IMR-90 (cell line): Measurements from ENCODE around the gene FAM83B. TPM values are rescaled to one million over a fixed set of nuclear protein-coding genes. Genes with fewer than 3 reads are reported as not detected.

Source experiments
- ATAC-seq: fragments of 200-7000 bp; cut with Tn5 transposase; 2 replicates; pipeline ENCODE4 v1.9.1; 2020; ENCODE audit warnings: low read depth, mild to moderate bottlenecking, moderate library complexity
- BruUV-seq: library from RNA; stranded (reverse); fragments of 400-500 nt; replicated peaks from 2 replicates; lab custom pipeline; 2021; lab: Mats Ljungman, UMichigan
- CTCF ChIA-PET: fragments of 300-600 bp; formaldehyde crosslinking; extraction: SDS; loops from one replicate; lab custom pipeline; 2021; ENCODE audit warnings: antibody characterized with exemption; lab: Yijun Ruan, JAX
- POLR2A ChIA-PET: fragments of 300-600 bp; sonication (Branson Sonifier 250); formaldehyde crosslinking; loops from one replicate; lab custom pipeline; 2022; ENCODE audit warnings: antibody characterized with exemption; ENCODE audit not compliant: unreplicated experiment; lab: Charles Lee
- DNase-seq: peaks from one replicate; pipeline ENCODE4 v3.0.0; 2013
- H2AFZ ChIP-seq: replicated peaks from 2 replicates; pipeline ENCODE3; 2013; ENCODE audit warnings: low read length, mild to moderate bottlenecking; ENCODE audit not compliant: poor library complexity
- H2AK5ac ChIP-seq: 2 replicates; pipeline ENCODE4 v1.6.1; 2013; ENCODE audit warnings: low read depth, low read length, inconsistent platforms
- H2AK9ac ChIP-seq: replicated peaks from 2 replicates; pipeline ENCODE3; 2013; ENCODE audit warnings: mild to moderate bottlenecking, low read depth, low read length, moderate library complexity; ENCODE audit not compliant: poor library complexity
- H2BK120ac ChIP-seq: 2 replicates; pipeline ENCODE4 v1.6.1; 2013; ENCODE audit warnings: low read depth, low read length, inconsistent platforms
- H2BK15ac ChIP-seq: 3 replicates; pipeline ENCODE4 v1.6.1; 2013; ENCODE audit warnings: low read depth, low read length, inconsistent platforms
- H2BK20ac ChIP-seq: 2 replicates; pipeline ENCODE4 v1.6.1; 2013; ENCODE audit warnings: low read depth, mild to moderate bottlenecking, inconsistent platforms, low read length, moderate library complexity
- H2BK5ac ChIP-seq: 2 replicates; pipeline ENCODE4 v1.6.1; 2013; ENCODE audit warnings: mild to moderate bottlenecking, low read depth, low read length, inconsistent platforms; ENCODE audit not compliant: poor library complexity, severe bottlenecking
- H3K14ac ChIP-seq: replicated peaks from 2 replicates; pipeline ENCODE4 v1.6.1; 2013; ENCODE audit warnings: low read depth, low read length, inconsistent platforms
- H3K18ac ChIP-seq: 2 replicates; pipeline ENCODE4 v1.6.1; 2013; ENCODE audit warnings: low read depth, low read length, control low read depth
- H3K23ac ChIP-seq: 2 replicates; pipeline ENCODE4 v1.6.1; 2013; ENCODE audit warnings: low read depth, low read length, inconsistent platforms
- H3K27ac ChIP-seq: 2 replicates; pipeline ENCODE4 v1.5.1; 2013; ENCODE audit warnings: mild to moderate bottlenecking, control low read depth, low read length; ENCODE audit not compliant: insufficient read depth
- H3K27me3 ChIP-seq: 2 replicates; pipeline ENCODE4 v1.6.1; 2013; ENCODE audit warnings: low read length; ENCODE audit not compliant: control insufficient read depth, insufficient read depth
- H3K36me3 ChIP-seq: 2 replicates; pipeline ENCODE4 v1.6.1; 2013; ENCODE audit warnings: low read length, mixed read lengths; ENCODE audit not compliant: control insufficient read depth, insufficient read depth
- H3K4ac ChIP-seq: 2 replicates; pipeline ENCODE4 v1.6.1; 2013; ENCODE audit warnings: low read depth, low read length, inconsistent platforms
- H3K4me1 ChIP-seq: 2 replicates; pipeline ENCODE4 v1.6.1; 2013; ENCODE audit warnings: low read length, mixed read lengths; ENCODE audit not compliant: control insufficient read depth, insufficient read depth
- H3K4me2 ChIP-seq: 2 replicates; pipeline ENCODE4 v1.6.1; 2013; ENCODE audit warnings: low read depth, mild to moderate bottlenecking, control low read depth, low read length, moderate library complexity
- H3K4me3 ChIP-seq: 2 replicates; pipeline ENCODE4 v1.5.1; 2013; ENCODE audit warnings: low read depth, mild to moderate bottlenecking, control low read depth, low read length, moderate library complexity; ENCODE audit not compliant: insufficient read depth
- H3K56ac ChIP-seq: 2 replicates; pipeline ENCODE4 v1.6.1; 2013; ENCODE audit warnings: low read length, inconsistent platforms; ENCODE audit not compliant: insufficient read depth; ENCODE audit errors: extremely low read depth
- H3K79me1 ChIP-seq, 2 experiments: 2 replicates each; pipeline ENCODE4 v1.6.1; 2013; ENCODE audit warnings: low read length in 2 of 2, inconsistent platforms in 1 of 2, low read depth in 1 of 2
- H3K9ac ChIP-seq: 2 replicates; pipeline ENCODE4 v1.6.1; 2013; ENCODE audit warnings: low read depth, low read length, control low read depth
- H3K9me1 ChIP-seq: 2 replicates; pipeline ENCODE4 v1.6.1; 2013; ENCODE audit warnings: low read length, inconsistent platforms; ENCODE audit not compliant: insufficient read depth
- H3K9me3 ChIP-seq: 2 replicates; pipeline ENCODE4 v1.6.1; 2013; ENCODE audit warnings: low read length; ENCODE audit not compliant: control insufficient read depth, insufficient read depth
- H4K20me1 ChIP-seq: 2 replicates; pipeline ENCODE4 v1.6.1; 2013; ENCODE audit warnings: low read length, inconsistent platforms; ENCODE audit not compliant: insufficient read depth
- H4K5ac ChIP-seq: 2 replicates; pipeline ENCODE4 v1.6.1; 2013; ENCODE audit warnings: mild to moderate bottlenecking, low read depth, low read length, control low read depth
- H4K8ac ChIP-seq, 2 experiments: 2 replicates each; pipeline ENCODE4 v1.6.1; 2013; ENCODE audit warnings: low read depth in 2 of 2, low read length in 2 of 2, control low read depth in 1 of 2, inconsistent platforms in 1 of 2
- H4K91ac ChIP-seq: 2 replicates; pipeline ENCODE4 v1.6.1; 2013; ENCODE audit warnings: low read depth, low read length, inconsistent platforms; ENCODE audit not compliant: insufficient read depth
- BHLHE40 ChIP-seq: fragments of 150-350 bp; IDR thresholded peaks from 2 replicates; pipeline ENCODE4 v1.6.1; 2016; ENCODE audit warnings: mild to moderate bottlenecking, low read depth, low read length
- CEBPB ChIP-seq: IDR thresholded peaks from 2 replicates; pipeline ENCODE4 v1.6.1; 2012; ENCODE audit warnings: low read depth, low read length, improper control_type of control experiment
- ELK1 ChIP-seq: fragments of 150-350 bp; IDR thresholded peaks from 2 replicates; pipeline ENCODE4 v1.6.1; 2016; ENCODE audit warnings: low read depth, mild to moderate bottlenecking, low read length, moderate library complexity, borderline replicate concordance
- MAFK ChIP-seq: IDR thresholded peaks from 2 replicates; pipeline ENCODE4 v1.6.1; 2012; ENCODE audit warnings: low read depth, low read length, improper control_type of control experiment
- NFE2L2 ChIP-seq: fragments of 150-350 bp; IDR thresholded peaks from 2 replicates; pipeline ENCODE4 v1.6.1; 2016; ENCODE audit warnings: low read depth, mild to moderate bottlenecking, low read length
- SMC3 ChIP-seq: fragments of 150-350 bp; IDR thresholded peaks from 2 replicates; pipeline ENCODE4 v1.6.1; 2016; ENCODE audit warnings: low read depth, mild to moderate bottlenecking, antibody characterized with exemption, low read length, moderate library complexity
- WGBS, 2 experiments: methylation state at CpG; one replicate each; pipeline versions ENCODE4 v1.1.5 to v1.1.7; 2013; ENCODE audit warnings: missing lambda C conversion rate in 2 of 2; ENCODE audit not compliant: insufficient read length in 1 of 2; ENCODE audit errors: extremely low coverage in 2 of 2; 5-methylcytosine and 5-hydroxymethylcytosine counted together
- dilution Hi-C: fragments of 300-500 bp; cut with HindIII; formaldehyde crosslinking; loops from one replicate; pipeline ENCODE4 v1.14.3; 2018; ENCODE audit warnings: low sequenced_read_pairs; ENCODE audit not compliant: unreplicated experiment
- in situ Hi-C: fragments of 300-500 bp; cut with MboI; formaldehyde crosslinking; loops from 3 replicates; pipeline ENCODE4 v1.14.3; 2019; ENCODE audit warnings: low sequenced_read_pairs, inconsistent platforms, mixed read lengths
- intact Hi-C: fragments of 100-400 bp; cut with micrococcal nuclease; formaldehyde crosslinking; loops from 2 replicates; pipeline ENCODE4 v1.10.0; 2022
- polyA plus RNA-seq, 3 experiments: library from polyadenylated mRNA; depleted of rRNA; stranded (reverse); fragments of >200 nt; gene quantifications; 2 replicates each; pipeline ENCODE4 v1.2.3, GENCODE V29; 2012; ENCODE audit warnings: low replicate concordance in 1 of 3
- total RNA-seq: library from RNA; depleted of rRNA; stranded (reverse); fragments of >200 nt; gene quantifications from 2 replicates; pipeline ENCODE4 v1.2.3, GENCODE V29; 2012

Gene FAM83B
- total and polyA plus RNA-seq, 2 of the 4 experiments (the other 2 are of a cell fraction), result 0.02 to 0.18 TPM

- WGBS, 2 experiments, result no CpG with 5 or more reads among the region's 1 CpG
- Histone ChIP-seq H4K20me1 (no peaks in the 10 kb centered on the region), H4K5ac (no peak overlapping the region), H3K79me1 (no peaks in the 10 kb centered on the region), H3K9ac (no peak overlapping the region), H2AFZ (no peak overlapping the region), H3K9me1 (no peaks in the 10 kb centered on the region), H3K36me3 (no peaks in the 10 kb centered on the region), H3K4me3 (no peak overlapping the region), H4K91ac (no peak overlapping the region), H2AK5ac (no peak overlapping the region), H2AK9ac (no peak overlapping the region), H3K23ac (no peak overlapping the region), H2BK20ac (no peak overlapping the region), H2BK5ac (no peak overlapping the region), H3K4ac (no peak overlapping the region), H3K9me3 (no peaks in the 10 kb centered on the region), H4K8ac (no peak overlapping the region), H2BK120ac (no peak overlapping the region), H3K27me3 (no peaks in the 10 kb centered on the region), H2BK15ac (no peak overlapping the region), H3K18ac (no peak overlapping the region), H3K27ac (no peak overlapping the region), H3K4me2 (no peak overlapping the region), H3K4me1 (no peaks in the 10 kb centered on the region; the same call in 1 of the 2 replicates), H3K14ac (no peak overlapping the region), H3K56ac (no peak overlapping the region)
- DNase-seq, result peak; percentile 49
- ATAC-seq, result no peak
- BruUV-seq, result no TSS peak
- POLR2A ChIA-PET, result no interaction called here
- dilution Hi-C loops (no loop called here), in situ Hi-C loops (no loop called here), intact Hi-C loops (no loop called here)
- TF ChIP-seq NFE2L2, result no peak
- no peak for TF ChIP-seq MAFK
- no peak for TF ChIP-seq ELK1
- no peak for TF ChIP-seq SMC3
- peak; percentile 75 for TF ChIP-seq CEBPB
- no peak for TF ChIP-seq BHLHE40
- CTCF ChIA-PET, result no interaction called here
These were observed 74.1 kb downstream of the FAM83B start for GRCh38 chr6:54920628-54921027.
